Endothelial cell (in vitro differentiated cells): ENCODE results near the gene NLRP10. TPM values are rescaled to one million over a fixed set of nuclear protein-coding genes. Genes with fewer than 3 reads are reported as not detected.
"Not testable (repeated sequence)": the region's sequence is repeated elsewhere in the genome, so short reads cannot be mapped to it uniquely, and the experiment has no call there.

Experiments used
- DNase-seq: peaks from one replicate; pipeline ENCODE4 v3.0.0; 2021; ENCODE audit warnings: low spot score
- H3K27ac Mint-ChIP-seq: one replicate; pipeline ENCODE4 v1.8.0; 2021; ENCODE audit warnings: mixed read lengths, inconsistent platforms; ENCODE audit not compliant: unreplicated experiment
- H3K27me3 Mint-ChIP-seq: one replicate; pipeline ENCODE4 v1.8.0; 2021; ENCODE audit warnings: mild to moderate bottlenecking, moderate library complexity, mixed read lengths, inconsistent platforms; ENCODE audit not compliant: unreplicated experiment
- H3K36me3 Mint-ChIP-seq: one replicate; pipeline ENCODE4 v1.8.0; 2021; ENCODE audit warnings: mild to moderate bottlenecking, low read depth, mixed read lengths, inconsistent platforms; ENCODE audit not compliant: unreplicated experiment
- H3K4me1 Mint-ChIP-seq: one replicate; pipeline ENCODE4 v1.8.0; 2021; ENCODE audit warnings: mild to moderate bottlenecking, mixed read lengths, inconsistent platforms; ENCODE audit not compliant: unreplicated experiment
- H3K4me3 Mint-ChIP-seq: one replicate; pipeline ENCODE4 v1.8.0; 2021; ENCODE audit warnings: mild to moderate bottlenecking, mixed read lengths, inconsistent platforms; ENCODE audit not compliant: unreplicated experiment
- H3K9me3 Mint-ChIP-seq: one replicate; pipeline ENCODE4 v1.8.0; 2021; ENCODE audit warnings: mixed read lengths, inconsistent platforms; ENCODE audit not compliant: unreplicated experiment
- CTCF ChIP-seq: fragments of 200-600 bp; sonication (generic); IDR thresholded peaks from one replicate; pipeline ENCODE4 v1.5.0; 2021; ENCODE audit warnings: antibody characterized with exemption; ENCODE audit not compliant: unreplicated experiment
- total RNA-seq: library from RNA; stranded (reverse); fragmentation: NEBNext Ultra II Directional; extraction: Animal tissue kit (Norgen Biotek cat#: 25700); gene quantifications from one replicate; pipeline ENCODE4 v1.2.1, GENCODE V29; 2021; ENCODE audit not compliant: unreplicated experiment

NLRP10 gene
- total RNA-seq, 1 donor from 2014 or later: not detected

GRCh38 chr11:7994581-7995278 is 29.5 kb upstream of the NLRP10 start:
- no peaks in the 10 kb centered on the region for H3K9me3 Mint-ChIP-seq
- peak overlapping the region; percentile 26 for H3K27ac Mint-ChIP-seq
- peaks cover 6% of the 10 kb centered on the region for H3K27me3 Mint-ChIP-seq
- TF ChIP-seq CTCF: no peak
- H3K36me3 Mint-ChIP-seq: peaks cover 59% of the 10 kb centered on the region
- peaks cover 20% of the 10 kb centered on the region for H3K4me1 Mint-ChIP-seq
- H3K4me3 Mint-ChIP-seq: peak overlapping the region; percentile 66
- no peak for DNase-seq

GRCh38 chr11:7987560-7987883 is 22.3 kb upstream of the NLRP10 start:
- Mint-ChIP-seq H3K4me3 (peak overlapping the region; percentile 97), H3K36me3 (peaks cover 15% of the 10 kb centered on the region), H3K4me1 (peaks cover 27% of the 10 kb centered on the region), H3K27ac (peak overlapping the region; percentile 95)
- not testable (repeated sequence) for H3K27me3 Mint-ChIP-seq, DNase-seq, H3K9me3 Mint-ChIP-seq

- Mint-ChIP-seq H3K4me1 (peaks cover 27% of the 10 kb centered on the region), H3K36me3 (peaks cover 11% of the 10 kb centered on the region), H3K27me3 (peaks cover 6% of the 10 kb centered on the region), H3K27ac (peak within 1 kb of the TSS; percentile 95), H3K4me3 (peak within 1 kb of the TSS; percentile 97), H3K9me3 (no peaks in the 10 kb centered on the region)
- peak; percentile 91 for TF ChIP-seq CTCF
- DNase-seq: peak; percentile 84
Measured at GRCh38 chr11:7986768-7987559, 21.7 kb upstream of the NLRP10 start, which contains the start of gene EIF3F. EIF3F (plus strand) TSS chr11:7987337; CDS start chr11:7987353, 16 bp downstream.

GRCh38 chr11:7983832-7984590 is 18.8 kb upstream of the NLRP10 start:
- H3K27ac Mint-ChIP-seq: no peak overlapping the region
- TF ChIP-seq CTCF: no peak

GRCh38 chr11:7982582-7983119 is 17.4 kb upstream of the NLRP10 start:
- H3K4me3 Mint-ChIP-seq: no peak overlapping the region
- peaks cover 16% of the 10 kb centered on the region for H3K4me1 Mint-ChIP-seq
- TF ChIP-seq CTCF: no peak
- H3K27ac Mint-ChIP-seq: no peak overlapping the region
- no peaks in the 10 kb centered on the region for H3K9me3 Mint-ChIP-seq
- H3K36me3 Mint-ChIP-seq: no peaks in the 10 kb centered on the region
- H3K27me3 Mint-ChIP-seq: peaks cover 5% of the 10 kb centered on the region
- DNase-seq: no peak

More at GRCh38 chr11:7983832-7984590, 18.8 kb upstream of the NLRP10 start:
- H3K27me3 Mint-ChIP-seq: peaks cover 4% of the 10 kb centered on the region
- H3K4me3 Mint-ChIP-seq: no peak overlapping the region
- H3K9me3 Mint-ChIP-seq: no peaks in the 10 kb centered on the region
- peaks cover 26% of the 10 kb centered on the region for H3K4me1 Mint-ChIP-seq
- DNase-seq: no peak
- H3K36me3 Mint-ChIP-seq: no peaks in the 10 kb centered on the region
